SK-N-MC (cell line): Measurements from ENCODE around the gene MAMSTR.

Experiments used
- EZH2 ChIP-seq: fragments of 200-600 bp; sonication (generic); IDR thresholded peaks from one replicate; pipeline ENCODE4 v1.6.1; 2017; ENCODE audit warnings: antibody characterized with exemption
- FOXP2 ChIP-seq: optimal IDR thresholded peaks from 2 replicates; pipeline ENCODE3; 2011; ENCODE audit warnings: mild to moderate bottlenecking, moderate library complexity; ENCODE audit not compliant: insufficient read depth; ENCODE audit errors: extremely low read length, control extremely low read depth
- POLR2AphosphoS5 ChIP-seq: IDR thresholded peaks from 2 replicates; pipeline ENCODE4 v1.6.1; 2012; ENCODE audit warnings: mild to moderate bottlenecking, low read depth, low read length, borderline replicate concordance

- TF ChIP-seq POLR2AphosphoS5 (no peak), EZH2 (no peak), FOXP2 (no peak)
Measured at GRCh38 chr19:48719263-48720171, at the start of gene MAMSTR.
